B cell (primary cell): ENCODE results near the gene S1PR3. TPM values are rescaled to one million over a fixed set of nuclear protein-coding genes. Genes with fewer than 3 reads are reported as not detected.

Experiments used
- ATAC-seq: fragments of 200-7000 bp; cut with Tn5 transposase; one replicate; pipeline ENCODE4 v1.10.0; 2021; ENCODE audit warnings: low read depth, mild to moderate bottlenecking, moderate number of reproducible peaks, moderate library complexity
- CTCF ChIA-PET: fragments of 350-600 bp; sonication (Branson Sonifier 250); formaldehyde crosslinking; loops from one replicate; lab custom pipeline; 2021; ENCODE audit warnings: antibody characterized with exemption, inconsistent platforms; lab: Charles Lee
- POLR2A ChIA-PET: fragments of 350-600 bp; sonication (Branson Sonifier 250); formaldehyde crosslinking; loops from one replicate; lab custom pipeline; 2021; ENCODE audit warnings: antibody characterized with exemption; lab: Charles Lee
- DNase-seq: peaks from one replicate; pipeline ENCODE4 v3.0.0; 2013
- H2AFZ ChIP-seq: 2 replicates; pipeline ENCODE4 v1.6.1; 2012; ENCODE audit warnings: mild to moderate bottlenecking, low read depth, low read length; ENCODE audit not compliant: insufficient read depth, poor library complexity, severe bottlenecking
- H3K27ac ChIP-seq, 2 donors: 1 replicate in 1 of 2; 2 replicates in 1 of 2; pipeline ENCODE4 v1.5.1; 2012 to 2013; ENCODE audit warnings: low read length in 2 of 2, mild to moderate bottlenecking in 2 of 2, moderate library complexity in 1 of 2
- H3K27me3 ChIP-seq, 4 experiments: fragments of 200-600 bp in 1 of 4; sonication (generic) in 1 of 4; replicated peaks in 1 of 4; 1 replicate in 2 of 4; 2 replicates in 2 of 4; pipeline versions ENCODE4 v1.6.1 to v1.7.0; 2013 to 2016; ENCODE audit warnings: low read length in 3 of 4, mild to moderate bottlenecking in 2 of 4, mixed read lengths in 1 of 4, moderate library complexity in 1 of 4; ENCODE audit not compliant: insufficient read depth in 4 of 4, control insufficient read depth in 3 of 4; ENCODE audit errors: control extremely low read depth in 1 of 4
- H3K36me3 ChIP-seq, 2 experiments: replicated peaks in 1 of 2; 1 replicate in 1 of 2; 2 replicates in 1 of 2; pipeline versions ENCODE4 v1.6.1 to v1.7.1; 2013; ENCODE audit warnings: low read length in 1 of 2; ENCODE audit not compliant: insufficient read depth in 2 of 2, control insufficient read depth in 1 of 2; ENCODE audit errors: control extremely low read depth in 1 of 2, extremely low read depth in 1 of 2
- H3K4me1 ChIP-seq, 2 donors: fragments of 200-600 bp in 1 of 2; sonication (generic) in 1 of 2; 1 replicate in 1 of 2; 2 replicates in 1 of 2; pipeline versions ENCODE4 v1.5.1 to v1.6.1; 2013 to 2017; ENCODE audit warnings: low read length in 2 of 2; ENCODE audit not compliant: control insufficient read depth in 2 of 2, insufficient read depth in 2 of 2
- H3K4me2 ChIP-seq: replicated peaks from 2 replicates; pipeline ENCODE3; 2012; ENCODE audit warnings: mild to moderate bottlenecking, low read depth, low read length; ENCODE audit not compliant: poor library complexity, severe bottlenecking
- H3K4me3 ChIP-seq, 5 experiments: fragments of 200-600 bp in 1 of 5; sonication (generic) in 1 of 5; 1 replicate in 3 of 5; 2 replicates in 2 of 5; pipeline versions ENCODE4 v1.5.1 to v1.7.0; 2011 to 2016; ENCODE audit warnings: low read length in 4 of 5, mild to moderate bottlenecking in 4 of 5, low read depth in 2 of 5, control low read depth in 1 of 5, moderate library complexity in 1 of 5; ENCODE audit not compliant: insufficient read depth in 1 of 5; ENCODE audit errors: control extremely low read depth in 1 of 5, extremely low read depth in 1 of 5
- H3K79me2 ChIP-seq: fragments of 200-600 bp; sonication (generic); one replicate; pipeline ENCODE4 v1.6.0; 2016; ENCODE audit warnings: low read length; ENCODE audit not compliant: control insufficient read depth, insufficient read depth
- H3K9ac ChIP-seq: fragments of 200-600 bp; sonication (generic); 2 replicates; pipeline ENCODE4 v1.6.1; 2017; ENCODE audit warnings: mild to moderate bottlenecking, low read length, moderate library complexity
- H3K9me3 ChIP-seq, 3 donors: one replicate each; pipeline versions ENCODE4 v1.6.1 to v1.7.1; 2013; ENCODE audit warnings: low read length in 2 of 3; ENCODE audit not compliant: control insufficient read depth in 2 of 3, insufficient read depth in 1 of 3; ENCODE audit errors: control extremely low read depth in 1 of 3
- H4K20me1 ChIP-seq: 2 replicates; pipeline ENCODE4 v1.6.0; 2012; ENCODE audit warnings: mild to moderate bottlenecking, low read length; ENCODE audit not compliant: insufficient read depth, control insufficient read depth, poor library complexity, severe bottlenecking
- H3K27ac Mint-ChIP-seq: one replicate; pipeline ENCODE4 v1.8.0; 2021; ENCODE audit warnings: mixed read lengths
- H3K27me3 Mint-ChIP-seq: one replicate; pipeline ENCODE4 v1.8.0; 2021; ENCODE audit warnings: mixed read lengths
- H3K4me1 Mint-ChIP-seq: one replicate; pipeline ENCODE4 v1.8.0; 2021; ENCODE audit warnings: mixed read lengths
- H3K4me3 Mint-ChIP-seq: one replicate; pipeline ENCODE4 v1.8.0; 2021; ENCODE audit warnings: mixed read lengths
- H3K9me3 Mint-ChIP-seq: one replicate; pipeline ENCODE4 v1.8.0; 2022; ENCODE audit warnings: mixed read lengths; ENCODE audit not compliant: insufficient read depth
- EZH2 ChIP-seq: IDR thresholded peaks from 2 replicates; pipeline ENCODE4 v1.6.1; 2012; ENCODE audit warnings: borderline replicate concordance, low read depth, mild to moderate bottlenecking, moderate library complexity, low read length; ENCODE audit not compliant: insufficient read depth, poor library complexity, severe bottlenecking
- WGBS: methylation state at CpG from one replicate; pipeline ENCODE4 v1.1.5; 2013; ENCODE audit warnings: missing lambda C conversion rate; ENCODE audit not compliant: insufficient coverage; 5-methylcytosine and 5-hydroxymethylcytosine counted together
- intact Hi-C: fragments of 100-400 bp; cut with micrococcal nuclease; formaldehyde crosslinking; loops from one replicate; pipeline ENCODE4 v1.10.0; 2022
- polyA plus RNA-seq: library from polyadenylated mRNA; depleted of rRNA; stranded (reverse); fragments of >200 nt; gene quantifications from 2 replicates; pipeline ENCODE4 v1.2.3, GENCODE V29; 2012
- total RNA-seq, 2 donors: library from RNA; stranded (reverse); fragments of 120-200 nt in 1 of 2; gene quantifications; 1 replicate in 1 of 2; 2 replicates in 1 of 2; pipeline versions ENCODE4 v1.2.3 to v1.2.4, GENCODE V29; 2013 to 2022
- TF ChIP-seq, protein P1 (sequence below): fragments of 200-600 bp; IDR thresholded peaks from one replicate; pipeline ENCODE4 v1.8.0; 2022; ENCODE audit warnings: antibody characterized with exemption, mild to moderate bottlenecking

Gene S1PR3
- total and polyA plus RNA-seq, 2 donors (not counting 1 experiment from before 2014, with no cell fraction given) = 0.25 TPM; not detected in 1

DNA sequence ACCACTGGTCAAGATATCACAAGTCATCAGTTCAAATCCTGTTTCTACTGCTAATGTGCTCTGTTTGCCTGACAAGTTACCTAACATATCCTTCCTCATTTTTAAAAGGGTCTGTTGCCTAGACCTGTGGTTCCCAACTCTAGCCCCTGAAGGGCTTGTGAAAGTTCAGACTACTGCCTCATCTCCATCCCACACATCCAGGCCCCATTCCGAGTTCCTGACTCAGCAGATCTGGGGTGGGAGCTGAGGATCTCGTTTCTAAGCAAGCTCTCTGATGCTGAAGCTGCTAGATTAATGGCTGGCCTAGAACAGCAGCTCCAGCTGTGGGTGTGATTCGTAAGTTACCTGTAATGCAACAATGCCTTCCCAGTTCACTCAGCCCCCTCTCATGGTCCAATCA is 32.5 kb downstream of the S1PR3 start:
- Histone ChIP-seq H3K9me3 (peaks cover 0 to 9% (median 0%) of the 10 kb centered on the region in 3 donors), H3K36me3 (no peaks in the 10 kb centered on the region), H4K20me1 (no peaks in the 10 kb centered on the region), H3K27ac (no peak overlapping the region), H3K9ac (no peak overlapping the region), H3K4me2 (no peak overlapping the region), H3K27me3 (no peaks in the 10 kb centered on the region), H3K79me2 (no peaks in the 10 kb centered on the region), H2AFZ (no peak overlapping the region), H3K4me3 (no peak overlapping the region), H3K4me1 (no peaks in the 10 kb centered on the region)
- ChIA-PET CTCF (no interaction called here), POLR2A (no interaction called here)
- ATAC-seq (no peak), DNase-seq (no peak)
- H3K9me3 Mint-ChIP-seq = peaks cover 5% of the 10 kb centered on the region
- no peaks in the 10 kb centered on the region for H3K4me1 Mint-ChIP-seq
- 50% methylated on average over 1 of the region's 3 CpGs for WGBS
- intact Hi-C loops = loop anchor here (2.0 kb wide), 1 partner anchor 71 kb away; no protein-coding TSS in a partner anchor
- TF ChIP-seq, protein P1, sequence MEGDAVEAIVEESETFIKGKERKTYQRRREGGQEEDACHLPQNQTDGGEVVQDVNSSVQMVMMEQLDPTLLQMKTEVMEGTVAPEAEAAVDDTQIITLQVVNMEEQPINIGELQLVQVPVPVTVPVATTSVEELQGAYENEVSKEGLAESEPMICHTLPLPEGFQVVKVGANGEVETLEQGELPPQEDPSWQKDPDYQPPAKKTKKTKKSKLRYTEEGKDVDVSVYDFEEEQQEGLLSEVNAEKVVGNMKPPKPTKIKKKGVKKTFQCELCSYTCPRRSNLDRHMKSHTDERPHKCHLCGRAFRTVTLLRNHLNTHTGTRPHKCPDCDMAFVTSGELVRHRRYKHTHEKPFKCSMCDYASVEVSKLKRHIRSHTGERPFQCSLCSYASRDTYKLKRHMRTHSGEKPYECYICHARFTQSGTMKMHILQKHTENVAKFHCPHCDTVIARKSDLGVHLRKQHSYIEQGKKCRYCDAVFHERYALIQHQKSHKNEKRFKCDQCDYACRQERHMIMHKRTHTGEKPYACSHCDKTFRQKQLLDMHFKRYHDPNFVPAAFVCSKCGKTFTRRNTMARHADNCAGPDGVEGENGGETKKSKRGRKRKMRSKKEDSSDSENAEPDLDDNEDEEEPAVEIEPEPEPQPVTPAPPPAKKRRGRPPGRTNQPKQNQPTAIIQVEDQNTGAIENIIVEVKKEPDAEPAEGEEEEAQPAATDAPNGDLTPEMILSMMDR = no peak
- no peak for TF ChIP-seq EZH2
- H3K27me3 Mint-ChIP-seq = peaks cover 7% of the 10 kb centered on the region
- no peak overlapping the region for H3K27ac Mint-ChIP-seq
- H3K4me3 Mint-ChIP-seq = no peak overlapping the region

DNA sequence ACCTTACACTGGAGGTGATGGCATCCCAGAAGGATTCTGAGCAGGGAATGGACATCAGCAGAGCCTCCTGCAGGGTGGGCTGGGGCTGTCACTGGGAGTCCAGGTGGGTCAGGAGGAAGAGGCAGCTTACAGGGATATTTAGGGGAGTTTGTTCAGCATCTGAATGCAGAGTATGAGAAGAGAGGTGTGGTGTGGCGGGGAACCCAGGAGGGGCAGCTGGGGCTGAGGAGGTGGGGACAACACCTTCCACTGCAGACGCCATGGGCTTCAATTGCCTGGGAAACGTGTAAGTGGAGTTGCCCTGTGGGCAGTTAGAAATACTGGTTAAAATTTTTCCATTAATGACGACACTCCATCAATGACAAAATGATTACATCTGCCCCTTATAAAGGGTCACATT is 33.5 kb downstream of the S1PR3 start:
- no peaks in the 10 kb centered on the region for H3K79me2 ChIP-seq
- no peak overlapping the region for H3K27ac ChIP-seq
- WGBS = 89% methylated on average over 4 of the region's 4 CpGs
- intact Hi-C loops = loop anchor here (2.0 kb wide), 1 partner anchor 72 kb away; no protein-coding TSS in a partner anchor
- DNase-seq (no peak), ATAC-seq (no peak)
- POLR2A ChIA-PET = no interaction called here
- H3K4me1 ChIP-seq = no peaks in the 10 kb centered on the region
- no peak overlapping the region for H3K4me3 ChIP-seq
- H3K27me3 ChIP-seq = no peaks in the 10 kb centered on the region
- Mint-ChIP-seq H3K27me3 (peaks cover 7% of the 10 kb centered on the region), H3K27ac (no peak overlapping the region), H3K9me3 (peaks cover 7% of the 10 kb centered on the region), H3K4me1 (no peaks in the 10 kb centered on the region), H3K4me3 (no peak overlapping the region)
- CTCF ChIA-PET = no interaction called here
- no peak for TF ChIP-seq EZH2
- TF ChIP-seq, protein P1 = no peak
- H3K9ac ChIP-seq = no peak overlapping the region
- no peaks in the 10 kb centered on the region for H3K36me3 ChIP-seq
- H4K20me1 ChIP-seq = no peaks in the 10 kb centered on the region
- H3K4me2 ChIP-seq = no peak overlapping the region
- peaks cover 2 to 9% (median 7%) of the 10 kb centered on the region in 3 donors for H3K9me3 ChIP-seq
- no peak overlapping the region for H2AFZ ChIP-seq
